HepG2 (cell line): ENCODE results near the gene HOXA13. TPM values are rescaled to one million over a fixed set of nuclear protein-coding genes. Genes with fewer than 3 reads are reported as not detected.

Experiments
- ATAC-seq: fragments of 200-7000 bp; cut with Tn5 transposase; 3 replicates; pipeline ENCODE4 v1.9.1; 2020; ENCODE audit warnings: mild to moderate bottlenecking, moderate library complexity
- BruUV-seq: library from RNA; stranded (reverse); fragments of 400-500 nt; replicated peaks from 2 replicates; lab custom pipeline; 2021; lab: Mats Ljungman, UMichigan
- CTCF ChIA-PET: fragments of 300-600 bp; formaldehyde crosslinking; extraction: SDS; loops from one replicate; lab custom pipeline; 2021; ENCODE audit warnings: low total read pairs, inconsistent platforms, low intra/inter-chr PET ratio; lab: Yijun Ruan, JAX
- POLR2A ChIA-PET: fragments of 350-600 bp; sonication (Branson Sonifier 250); formaldehyde crosslinking; loops from one replicate; lab custom pipeline; 2020; ENCODE audit warnings: antibody characterized with exemption, inconsistent platforms; lab: Yijun Ruan, JAX
- DNase-seq: peaks from one replicate; pipeline ENCODE4 v3.0.0-alpha.2; 2015; ENCODE audit warnings: low spot score
- FAIRE-seq: peaks from 3 replicates; lab custom pipeline; 2011; peaks lifted over from hg19 to GRCh38; lab: Jason Lieb, UNC
- H2AFZ ChIP-seq: one replicate; pipeline ENCODE4 v1.6.1; 2011; ENCODE audit warnings: low read length, inconsistent platforms
- H3K27ac ChIP-seq: fragments of 300-600 bp; 3 replicates; pipeline ENCODE4 v1.8.0; 2011; ENCODE audit warnings: mixed run types, mild to moderate bottlenecking, mixed read lengths, low read length, inconsistent platforms; ENCODE audit not compliant: insufficient read depth; ENCODE audit errors: extremely low read length
- H3K27me3 ChIP-seq, 2 experiments: fragments of 200-600 bp in 1 of 2; 2 replicates in 1 of 2; 3 replicates in 1 of 2; pipeline versions ENCODE4 v1.6.0 to v1.8.0; 2011; ENCODE audit warnings: low read length in 2 of 2, mild to moderate bottlenecking in 2 of 2, moderate library complexity in 2 of 2, inconsistent platforms in 1 of 2; ENCODE audit not compliant: insufficient read depth in 2 of 2, control insufficient read depth in 1 of 2
- H3K36me3 ChIP-seq, 2 experiments: fragments of 200-600 bp in 1 of 2; replicated peaks in 1 of 2; 2 replicates in 1 of 2; 3 replicates in 1 of 2; pipeline versions ENCODE4 v1.5.1 to v1.8.0; 2011; ENCODE audit warnings: low read length in 2 of 2, inconsistent platforms in 1 of 2; ENCODE audit not compliant: insufficient read depth in 2 of 2, control insufficient read depth in 1 of 2
- H3K4me1 ChIP-seq: 2 replicates; pipeline ENCODE4 v1.5.1; 2012; ENCODE audit warnings: low read length, inconsistent platforms; ENCODE audit not compliant: insufficient read depth
- H3K4me2 ChIP-seq: 2 replicates; pipeline ENCODE4 v1.6.0; 2011; ENCODE audit warnings: low read depth, low read length, inconsistent platforms
- H3K4me3 ChIP-seq, 3 experiments: fragments of 200-600 bp in 1 of 3; sonication (generic), shearing (Covaris generic) in 1 of 3; replicated peaks in 1 of 3; 2 replicates each; pipeline ENCODE4 v1.5.1; 2011 to 2016; ENCODE audit warnings: low read length in 3 of 3, inconsistent platforms in 2 of 3, low read depth in 2 of 3, mild to moderate bottlenecking in 2 of 3, control low read depth in 1 of 3, mixed read lengths in 1 of 3; ENCODE audit not compliant: insufficient read depth in 1 of 3
- H3K79me2 ChIP-seq: one replicate; pipeline ENCODE4 v1.6.1; 2011; ENCODE audit warnings: low read length, inconsistent platforms; ENCODE audit not compliant: insufficient read depth
- H3K9ac ChIP-seq: 2 replicates; pipeline ENCODE4 v1.6.0; 2011; ENCODE audit warnings: mild to moderate bottlenecking, low read depth, low read length, inconsistent platforms; ENCODE audit not compliant: insufficient read depth
- H3K9me3 ChIP-seq: 2 replicates; pipeline ENCODE4 v1.5.1; 2012; ENCODE audit warnings: mild to moderate bottlenecking, low read length
- H4K20me1 ChIP-seq: 2 replicates; pipeline ENCODE4 v1.6.0; 2011; ENCODE audit warnings: inconsistent platforms, mild to moderate bottlenecking, low read length, moderate library complexity; ENCODE audit not compliant: insufficient read depth
- CHCHD3 ChIP-seq: sonication (generic); formaldehyde crosslinking; IDR thresholded peaks from 2 replicates; pipeline ENCODE4 v1.8.0; 2022; ENCODE audit warnings: mild to moderate bottlenecking, missing genetic modification reagents, moderate library complexity
- FLYWCH1 ChIP-seq: sonication (generic); formaldehyde crosslinking; IDR thresholded peaks from 2 replicates; pipeline ENCODE4 v1.8.1; 2023; ENCODE audit warnings: mild to moderate bottlenecking, missing genetic modification reagents
- HNRNPL ChIP-seq: fragments of 200-400 bp; formaldehyde crosslinking; IDR thresholded peaks from 2 replicates; pipeline ENCODE4 v1.6.1; 2017; ENCODE audit warnings: mild to moderate bottlenecking, low read depth, low read length
- HOXD1 ChIP-seq: sonication (generic); formaldehyde crosslinking; IDR thresholded peaks from 2 replicates; pipeline ENCODE4 v1.5.0; 2020; ENCODE audit warnings: missing genetic modification reagents
- POLR2AphosphoS5 ChIP-seq: IDR thresholded peaks from 2 replicates; pipeline ENCODE4 v1.6.1; 2012; ENCODE audit warnings: low read depth, low read length
- PTBP1 ChIP-seq: fragments of 200-400 bp; formaldehyde crosslinking; IDR thresholded peaks from 2 replicates; pipeline ENCODE4 v1.6.1; 2018; ENCODE audit warnings: low read length, low read depth; ENCODE audit not compliant: poor library complexity, severe bottlenecking
- ZNF205 ChIP-seq: IDR thresholded peaks from 2 replicates; pipeline ENCODE4 v1.6.1; 2018; ENCODE audit warnings: missing biosample characterization, missing genetic modification reagents
- ZNF720 ChIP-seq: sonication (generic); formaldehyde crosslinking; IDR thresholded peaks from 2 replicates; pipeline ENCODE4 v1.4.0; 2020; ENCODE audit warnings: missing genetic modification reagents
- WGBS: methylation state at CpG from one replicate; pipeline ENCODE4 v1.1.6; 2017; ENCODE audit warnings: low lambda C conversion rate; 5-methylcytosine and 5-hydroxymethylcytosine counted together
- in situ Hi-C: cut with HindIII; loops from 2 replicates; pipeline ENCODE4 v1.10.0; 2017; ENCODE audit warnings: low pct_unique_long_range_greater_than_20kb; ENCODE audit not compliant: extremely low pct_ligation_motif_present
- intact Hi-C: fragments of 100-400 bp; cut with micrococcal nuclease; formaldehyde crosslinking; loops from one replicate; pipeline ENCODE4 v1.10.0; 2022; ENCODE audit not compliant: unreplicated experiment
- polyA plus RNA-seq, 8 experiments: library from polyadenylated mRNA; depleted of rRNA in 3 of 8; stranded (reverse) in 7 of 8; unstranded in 1 of 8; fragments of >200 nt; fragmentation: Illumina TruSeq in 4 of 8; extraction: Trizol in 4 of 8; gene quantifications; 2 replicates each; pipeline versions ENCODE4 v1.2.1 to v1.2.3, GENCODE V29; 2011 to 2016; ENCODE audit warnings: low read depth in 4 of 8, missing spikeins in 1 of 8, mixed read lengths in 1 of 8; ENCODE audit not compliant: insufficient read depth in 1 of 8
- total RNA-seq, 5 experiments: library from RNA; depleted of rRNA; stranded (reverse); fragments of >200 nt; fragmentation: Illumina TruSeq; extraction: Trizol; gene quantifications; 2 replicates each; pipeline ENCODE4 v1.2.3, GENCODE V29; 2016; ENCODE audit warnings: low read depth in 1 of 5
- TF ChIP-seq, protein P1 (sequence below): sonication (generic); formaldehyde crosslinking; conservative IDR thresholded peaks from 2 replicates; pipeline ENCODE4 v1.8.1; 2023; ENCODE audit warnings: missing genetic modification reagents
- TF ChIP-seq, protein P2 (sequence below): IDR thresholded peaks from 2 replicates; pipeline ENCODE4 v1.6.1; 2016; ENCODE audit warnings: mild to moderate bottlenecking
- TF ChIP-seq, protein P3 (sequence below): IDR thresholded peaks from 2 replicates; pipeline ENCODE4 v1.6.1; 2016; ENCODE audit warnings: missing compliant biosample characterization, missing genetic modification reagents, borderline replicate concordance
- TF ChIP-seq, protein P4 (sequence below): sonication (generic); formaldehyde crosslinking; IDR thresholded peaks from 2 replicates; pipeline ENCODE4 v1.5.1; 2020; ENCODE audit warnings: mild to moderate bottlenecking, missing genetic modification reagents, moderate library complexity

HOXA13 gene
- total and polyA plus RNA-seq, 2 of the 13 experiments (the other 11 are each of a cell fraction or from before 2014, with no cell fraction given) = 0.01 to 0.04 TPM

DNA sequence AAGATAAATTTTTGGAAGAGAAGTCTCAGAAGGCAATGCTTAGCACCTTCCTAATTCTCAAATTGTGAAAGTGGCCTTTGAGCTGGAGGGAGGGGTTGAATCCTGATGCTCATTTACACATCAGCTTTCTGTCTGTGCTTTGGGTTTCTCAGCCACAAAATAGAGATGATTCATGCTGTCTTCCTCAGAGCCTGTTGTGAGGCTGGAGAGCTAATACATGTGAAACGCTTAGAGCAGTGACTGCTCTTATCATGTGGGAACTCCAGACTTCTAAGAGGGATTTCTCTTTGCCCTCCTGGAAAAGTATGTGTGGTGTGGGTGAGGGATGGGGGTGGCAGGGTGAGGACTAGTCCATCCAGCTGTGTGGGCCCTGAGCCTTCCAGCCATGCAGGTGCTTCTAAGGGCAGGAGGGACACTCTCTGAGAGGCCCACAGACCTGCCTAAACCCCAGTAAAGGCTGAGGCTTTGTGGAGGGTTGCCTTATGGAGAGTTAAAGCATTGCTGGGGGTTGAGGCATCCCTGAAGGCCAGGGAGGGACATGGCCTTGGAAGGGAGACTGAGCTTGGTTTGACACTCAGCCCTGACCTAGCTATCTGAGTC is 37.9 kb upstream of the HOXA13 start (continued):
- TF ChIP-seq, protein P1, sequence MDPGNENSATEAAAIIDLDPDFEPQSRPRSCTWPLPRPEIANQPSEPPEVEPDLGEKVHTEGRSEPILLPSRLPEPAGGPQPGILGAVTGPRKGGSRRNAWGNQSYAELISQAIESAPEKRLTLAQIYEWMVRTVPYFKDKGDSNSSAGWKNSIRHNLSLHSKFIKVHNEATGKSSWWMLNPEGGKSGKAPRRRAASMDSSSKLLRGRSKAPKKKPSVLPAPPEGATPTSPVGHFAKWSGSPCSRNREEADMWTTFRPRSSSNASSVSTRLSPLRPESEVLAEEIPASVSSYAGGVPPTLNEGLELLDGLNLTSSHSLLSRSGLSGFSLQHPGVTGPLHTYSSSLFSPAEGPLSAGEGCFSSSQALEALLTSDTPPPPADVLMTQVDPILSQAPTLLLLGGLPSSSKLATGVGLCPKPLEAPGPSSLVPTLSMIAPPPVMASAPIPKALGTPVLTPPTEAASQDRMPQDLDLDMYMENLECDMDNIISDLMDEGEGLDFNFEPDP = no peak
- no peak for TF ChIP-seq ZNF720
- no peak for TF ChIP-seq CHCHD3 (CRISPR knock-in tag)
- TF ChIP-seq FLYWCH1 (CRISPR knock-in tag) = no peak
- TF ChIP-seq POLR2AphosphoS5 = no peak
- no peak for TF ChIP-seq ZNF205 (CRISPR knock-in tag)
- TF ChIP-seq HNRNPL = no peak

DNA sequence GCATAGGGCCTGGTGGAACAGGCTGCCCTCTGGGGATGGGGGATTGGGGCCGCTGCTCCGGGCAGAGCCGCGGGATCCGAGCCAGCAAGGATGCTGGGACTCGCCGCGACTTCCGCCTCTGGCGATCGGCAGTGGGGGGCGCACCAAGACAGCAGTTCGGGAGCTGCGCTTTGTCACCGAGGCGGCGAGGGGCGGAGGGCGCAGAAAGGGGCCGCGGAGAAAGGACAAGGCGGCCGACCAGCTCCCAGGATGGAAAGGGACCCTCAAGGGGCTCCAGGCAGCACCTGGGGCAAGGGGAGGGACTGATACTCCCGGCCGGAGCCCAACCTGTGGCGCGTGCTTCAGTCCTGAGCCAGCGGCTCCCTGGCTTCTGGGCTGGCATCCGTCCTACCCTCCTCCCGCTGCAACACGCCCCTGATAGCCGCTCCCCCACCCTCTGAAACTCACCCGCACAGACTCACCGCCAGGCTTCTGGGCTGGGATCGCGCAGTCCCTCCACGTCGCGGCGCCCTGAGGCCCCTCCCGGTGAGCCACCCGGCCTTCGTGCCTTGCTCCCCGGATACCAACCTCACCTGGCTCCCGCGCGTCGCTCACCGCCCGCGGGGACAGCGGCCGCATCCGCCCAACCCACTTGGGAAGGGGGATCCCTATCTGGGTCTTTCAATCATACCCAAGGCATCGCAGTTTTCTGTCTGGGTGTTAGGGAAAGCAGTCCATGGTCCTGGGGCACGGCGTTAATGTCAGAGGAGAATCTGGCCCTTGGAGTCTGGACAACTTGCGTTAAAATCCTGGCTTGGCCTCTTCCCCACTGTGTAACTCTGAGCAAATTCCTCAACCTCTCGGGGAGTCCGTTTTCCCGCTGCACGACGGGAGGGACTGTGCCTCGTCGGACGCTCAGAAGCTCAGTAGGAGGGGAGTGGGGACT is 35.8 kb upstream of the HOXA13 start:
- no peaks in the 10 kb centered on the region for H3K4me1 ChIP-seq
- H4K20me1 ChIP-seq = no peaks in the 10 kb centered on the region
- no peak overlapping the region for H3K27ac ChIP-seq
- intact Hi-C loops (no loop called here), in situ Hi-C loops (loop anchor here (5.0 kb wide), 1 partner anchor 342 kb away; no protein-coding TSS in a partner anchor)
- peaks cover 5 to 46% of the 10 kb centered on the region in 2 experiments; a peak in 4 of 5 replicates for H3K27me3 ChIP-seq
- DNase-seq = peak; percentile 13
- CTCF ChIA-PET = no interaction called here
- no TSS peak for BruUV-seq
- H3K4me3 ChIP-seq = peak overlapping the region; percentile 53 to 67 (median 54); a peak in 5 of 6 replicates
- FAIRE-seq = no peak
- H3K4me2 ChIP-seq = peak overlapping the region; percentile 74
- H3K9ac ChIP-seq = no peak overlapping the region
- ATAC-seq = peak; percentile 84
- H3K79me2 ChIP-seq = no peaks in the 10 kb centered on the region
- POLR2A ChIA-PET = no interaction called here
- WGBS = 71% methylated on average over 15 of the region's 66 CpGs
- no peaks in the 10 kb centered on the region for H3K9me3 ChIP-seq
- H2AFZ ChIP-seq = no peak overlapping the region
- no peaks in the 10 kb centered on the region for H3K36me3 ChIP-seq
- TF ChIP-seq, protein P2, sequence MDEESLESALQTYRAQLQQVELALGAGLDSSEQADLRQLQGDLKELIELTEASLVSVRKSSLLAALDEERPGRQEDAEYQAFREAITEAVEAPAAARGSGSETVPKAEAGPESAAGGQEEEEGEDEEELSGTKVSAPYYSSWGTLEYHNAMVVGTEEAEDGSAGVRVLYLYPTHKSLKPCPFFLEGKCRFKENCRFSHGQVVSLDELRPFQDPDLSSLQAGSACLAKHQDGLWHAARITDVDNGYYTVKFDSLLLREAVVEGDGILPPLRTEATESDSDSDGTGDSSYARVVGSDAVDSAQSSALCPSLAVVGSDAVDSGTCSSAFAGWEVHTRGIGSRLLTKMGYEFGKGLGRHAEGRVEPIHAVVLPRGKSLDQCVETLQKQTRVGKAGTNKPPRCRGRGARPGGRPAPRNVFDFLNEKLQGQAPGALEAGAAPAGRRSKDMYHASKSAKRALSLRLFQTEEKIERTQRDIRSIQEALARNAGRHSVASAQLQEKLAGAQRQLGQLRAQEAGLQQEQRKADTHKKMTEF = no peak
- TF ChIP-seq, protein P3, sequence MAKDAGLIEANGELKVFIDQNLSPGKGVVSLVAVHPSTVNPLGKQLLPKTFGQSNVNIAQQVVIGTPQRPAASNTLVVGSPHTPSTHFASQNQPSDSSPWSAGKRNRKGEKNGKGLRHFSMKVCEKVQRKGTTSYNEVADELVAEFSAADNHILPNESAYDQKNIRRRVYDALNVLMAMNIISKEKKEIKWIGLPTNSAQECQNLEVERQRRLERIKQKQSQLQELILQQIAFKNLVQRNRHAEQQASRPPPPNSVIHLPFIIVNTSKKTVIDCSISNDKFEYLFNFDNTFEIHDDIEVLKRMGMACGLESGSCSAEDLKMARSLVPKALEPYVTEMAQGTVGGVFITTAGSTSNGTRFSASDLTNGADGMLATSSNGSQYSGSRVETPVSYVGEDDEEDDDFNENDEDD (CRISPR knock-in tag) = no peak
- TF ChIP-seq, protein P4, sequence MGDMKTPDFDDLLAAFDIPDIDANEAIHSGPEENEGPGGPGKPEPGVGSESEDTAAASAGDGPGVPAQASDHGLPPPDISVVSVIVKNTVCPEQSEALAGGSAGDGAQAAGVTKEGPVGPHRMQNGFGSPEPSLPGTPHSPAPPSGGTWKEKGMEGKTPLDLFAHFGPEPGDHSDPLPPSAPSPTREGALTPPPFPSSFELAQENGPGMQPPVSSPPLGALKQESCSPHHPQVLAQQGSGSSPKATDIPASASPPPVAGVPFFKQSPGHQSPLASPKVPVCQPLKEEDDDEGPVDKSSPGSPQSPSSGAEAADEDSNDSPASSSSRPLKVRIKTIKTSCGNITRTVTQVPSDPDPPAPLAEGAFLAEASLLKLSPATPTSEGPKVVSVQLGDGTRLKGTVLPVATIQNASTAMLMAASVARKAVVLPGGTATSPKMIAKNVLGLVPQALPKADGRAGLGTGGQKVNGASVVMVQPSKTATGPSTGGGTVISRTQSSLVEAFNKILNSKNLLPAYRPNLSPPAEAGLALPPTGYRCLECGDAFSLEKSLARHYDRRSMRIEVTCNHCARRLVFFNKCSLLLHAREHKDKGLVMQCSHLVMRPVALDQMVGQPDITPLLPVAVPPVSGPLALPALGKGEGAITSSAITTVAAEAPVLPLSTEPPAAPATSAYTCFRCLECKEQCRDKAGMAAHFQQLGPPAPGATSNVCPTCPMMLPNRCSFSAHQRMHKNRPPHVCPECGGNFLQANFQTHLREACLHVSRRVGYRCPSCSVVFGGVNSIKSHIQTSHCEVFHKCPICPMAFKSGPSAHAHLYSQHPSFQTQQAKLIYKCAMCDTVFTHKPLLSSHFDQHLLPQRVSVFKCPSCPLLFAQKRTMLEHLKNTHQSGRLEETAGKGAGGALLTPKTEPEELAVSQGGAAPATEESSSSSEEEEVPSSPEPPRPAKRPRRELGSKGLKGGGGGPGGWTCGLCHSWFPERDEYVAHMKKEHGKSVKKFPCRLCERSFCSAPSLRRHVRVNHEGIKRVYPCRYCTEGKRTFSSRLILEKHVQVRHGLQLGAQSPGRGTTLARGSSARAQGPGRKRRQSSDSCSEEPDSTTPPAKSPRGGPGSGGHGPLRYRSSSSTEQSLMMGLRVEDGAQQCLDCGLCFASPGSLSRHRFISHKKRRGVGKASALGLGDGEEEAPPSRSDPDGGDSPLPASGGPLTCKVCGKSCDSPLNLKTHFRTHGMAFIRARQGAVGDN (CRISPR knock-in tag) = peak; percentile 58
- TF ChIP-seq HOXD1 (CRISPR knock-in tag) (no peak), PTBP1 (no peak)
